Pancreas (tissue), 10 donors: ENCODE data around the gene OR52W1. TPM values are rescaled to one million over a fixed set of nuclear protein-coding genes. Genes with fewer than 3 reads are reported as not detected.

Experiments used
- ATAC-seq, 4 donors: fragments of 200-7000 bp; cut with Tn5 transposase; one replicate each; pipeline versions ENCODE4 v1.8.0 to v1.9.1; 2020; ENCODE audit warnings: mild to moderate bottlenecking in 4 of 4, moderate library complexity in 4 of 4
- DNase-seq, 6 donors: peaks; one replicate each; pipeline ENCODE4 v3.0.0-alpha.2; 2020
- FAIRE-seq: peaks from 2 replicates; lab custom pipeline; 2012; peaks lifted over from hg19 to GRCh38; lab: Jason Lieb, UNC
- H3K27ac ChIP-seq, 4 donors: fragments of 200-600 bp; sonication (generic); 1 replicate in 3 of 4; 2 replicates in 1 of 4; pipeline versions ENCODE4 v1.5.0 to v1.8.0; 2020
- H3K27me3 ChIP-seq, 4 donors: fragments of 200-600 bp; one replicate each; pipeline ENCODE4 v1.8.0; 2021
- H3K36me3 ChIP-seq, 3 donors: fragments of 200-600 bp; sonication (generic) in 1 of 3; one replicate each; pipeline versions ENCODE4 v1.5.0 to v1.8.0; 2020 to 2021
- H3K4me1 ChIP-seq, 3 donors: fragments of 200-600 bp; one replicate each; pipeline ENCODE4 v1.8.0; 2021
- H3K4me3 ChIP-seq, 4 donors: fragments of 200-600 bp; sonication (generic) in 2 of 4; one replicate each; pipeline versions ENCODE4 v1.5.0 to v1.8.0; 2020 to 2021
- H3K9me3 ChIP-seq, 4 donors: fragments of 200-600 bp; one replicate each; pipeline ENCODE4 v1.8.0; 2021
- CTCF ChIP-seq, 4 donors: fragments of 200-600 bp; sonication (generic) in 3 of 4; IDR thresholded peaks; one replicate each; pipeline versions ENCODE4 v1.5.0 to v1.8.0; 2021; ENCODE audit warnings: antibody characterized with exemption in 4 of 4
- whole genome bisulfite sequencing, 2 donors: extraction: QIAGEN DNeasy Blood & Tissue Kit; methylation state at CpG; one replicate each; pipeline ENCODE4 v1.1.7; 2013; 5-methylcytosine and 5-hydroxymethylcytosine counted together
- intact Hi-C, 3 donors: fragments of 100-400 bp; cut with DNase I; formaldehyde crosslinking; loops; one replicate each; pipeline versions ENCODE4 v1.11.1 to v1.14.2; 2022
- polyA plus RNA-seq, 2 donors: library from polyadenylated mRNA; stranded (reverse); fragments of 200-250 nt; gene quantifications; one replicate each; pipeline ENCODE4 v1.2.3, GENCODE V29; 2013
- total RNA-seq, 6 donors: library from RNA; stranded (reverse); fragmentation: NEBNext Ultra II Directional in 4 of 6; extraction: Animal tissue kit (Norgen Biotek cat#: 25700) in 4 of 6; gene quantifications; one replicate each; pipeline versions ENCODE4 v1.2.1 to v1.2.4, GENCODE V29; 2021 to 2023
- donor health status: healthy with polysubstance abuse.
- donor health status: DM: no; HTN: no; CAD: no; lungs with moderate emphysema.
- donor health status: DM: no; HTN: no; CAD: no.
- donor health status: control.
- donor health status: control.
- donor health status: Bipolar disorder and iron deficiency.
- donor health status: DM: yes; HTN: yes; CAD: no.
- donor health status: DM: no; HTN: no; CAD: no.
- donor health status: DM: no; HTN: no; CAD: no.
- donor health status: DM: yes; HTN: yes; CAD: no.

The OR52W1 gene
- total and polyA plus RNA-seq, 8 donors: not detected

GRCh38 chr11:6223854-6224253 is 24.8 kb downstream of the OR52W1 start:
- 91 to 94% methylated on average over 15 to 17 of the region's 17 CpGs for WGBS, 2 donors
- TF ChIP-seq CTCF (IDR thresholded peaks at IDR 0.05): no peak
- Histone ChIP-seq H3K27me3 (no peaks in the 10 kb centered on the region), H3K36me3 (peaks cover 0 to 26% (median 10%) of the 10 kb centered on the region in 3 donors), H3K27ac (no peak overlapping the region), H3K9me3 (no peaks in the 10 kb centered on the region), H3K4me1 (no peaks in the 10 kb centered on the region), H3K4me3 (no peak overlapping the region)
- intact Hi-C loops: no loop called here
- ATAC-seq: no peak
- FAIRE-seq: no peak
- peak in 1 of 6 donors; percentile 44 for DNase-seq

DNA sequence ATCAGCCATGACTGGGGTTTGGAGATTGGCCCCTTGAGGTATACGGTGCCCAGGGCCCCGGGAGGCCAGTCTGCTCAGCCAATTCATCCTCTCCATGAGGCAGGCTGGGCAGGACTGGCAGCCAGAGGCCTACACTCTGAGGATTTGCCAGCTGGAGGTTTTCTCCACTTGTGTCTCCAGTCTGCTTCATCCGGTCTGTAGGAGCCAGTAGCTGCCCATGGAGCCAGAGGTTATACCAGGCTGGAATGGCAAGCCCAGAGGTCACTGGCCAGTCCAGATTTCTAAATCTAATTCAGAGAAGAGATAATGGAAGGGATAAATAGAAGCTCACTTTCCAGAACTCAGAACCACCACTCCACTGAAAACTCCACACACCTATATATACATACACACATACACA is 25.4 kb downstream of the OR52W1 start:
- Histone ChIP-seq H3K9me3 (no peaks in the 10 kb centered on the region), H3K36me3 (peaks cover 0 to 22% (median 10%) of the 10 kb centered on the region in 3 donors), H3K27me3 (no peaks in the 10 kb centered on the region), H3K4me3 (no peak overlapping the region), H3K4me1 (no peaks in the 10 kb centered on the region), H3K27ac (no peak overlapping the region)
- intact Hi-C loops: no loop called here
- ATAC-seq (no peak), FAIRE-seq (no peak), DNase-seq (no peak)
- 90 to 94% methylated on average over 3 of the region's 3 CpGs for WGBS, 2 donors
- TF ChIP-seq CTCF (IDR thresholded peaks at IDR 0.05): no peak

DNA sequence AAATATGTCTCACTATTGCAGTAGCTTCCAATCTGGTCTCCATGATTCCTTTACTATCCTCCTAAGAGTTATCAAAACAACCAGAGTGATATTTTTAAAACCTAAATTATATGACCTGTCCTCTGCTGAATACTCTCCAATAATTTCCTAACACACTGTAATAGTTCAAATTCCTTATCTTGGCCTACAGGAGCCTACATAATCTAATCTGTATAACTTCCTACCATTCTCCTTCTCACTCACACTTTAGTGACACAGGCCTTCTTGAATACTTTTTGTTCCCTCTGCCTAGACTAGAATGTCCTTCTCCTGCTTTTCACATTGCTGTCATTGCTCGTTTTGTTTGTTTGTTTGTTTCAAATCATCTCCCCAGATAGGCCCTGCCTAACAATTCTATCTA is 26.0 kb downstream of the OR52W1 start:
- Histone ChIP-seq H3K4me1 (no peaks in the 10 kb centered on the region), H3K36me3 (peaks cover 0 to 19% (median 10%) of the 10 kb centered on the region in 3 donors), H3K27me3 (no peaks in the 10 kb centered on the region), H3K9me3 (no peaks in the 10 kb centered on the region), H3K27ac (no peak overlapping the region), H3K4me3 (no peak overlapping the region)
- WGBS, 2 donors: 46 to 47% methylated on average over 1 of the region's 1 CpG
- no peak for DNase-seq
- TF ChIP-seq CTCF (IDR thresholded peaks at IDR 0.05): no peak
- FAIRE-seq: no peak
- intact Hi-C loops: no loop called here
- ATAC-seq: no peak

DNA sequence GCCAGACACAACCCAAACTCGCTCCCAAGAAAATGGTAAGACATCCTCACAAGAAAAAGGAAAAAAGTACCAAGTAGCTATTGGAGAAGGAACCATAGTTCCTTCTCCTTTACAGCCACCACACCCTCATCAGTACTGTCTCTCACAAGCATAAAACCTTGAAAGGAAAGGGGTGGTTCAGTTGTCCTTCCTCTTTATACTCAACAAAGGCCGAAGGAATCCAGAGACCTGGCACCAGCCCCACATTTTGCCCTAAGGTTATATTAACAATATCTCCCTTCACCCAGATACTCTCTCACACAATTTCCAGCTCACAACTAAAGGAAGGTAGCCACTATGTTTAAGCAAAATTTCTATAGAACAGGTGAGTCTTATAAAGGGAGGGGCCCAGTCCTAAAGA is 26.9 kb downstream of the OR52W1 start:
- no peak for FAIRE-seq
- no peak for DNase-seq
- Histone ChIP-seq H3K4me3 (no peak overlapping the region), H3K4me1 (peaks cover 0 to 3% (median 0%) of the 10 kb centered on the region in 3 donors), H3K36me3 (peaks cover 0 to 19% (median 10%) of the 10 kb centered on the region in 3 donors), H3K27me3 (no peaks in the 10 kb centered on the region), H3K9me3 (no peaks in the 10 kb centered on the region), H3K27ac (no peak overlapping the region)
- ATAC-seq: no peak
- no peak for TF ChIP-seq CTCF (IDR thresholded peaks at IDR 0.05)
- WGBS, 2 donors: 59 to 68% methylated on average over 2 of the region's 2 CpGs
- intact Hi-C loops: no loop called here

GRCh38 chr11:6228520-6228919 is 29.5 kb downstream of the OR52W1 start:
- H3K27ac ChIP-seq: no peak overlapping the region
- ATAC-seq (no peak), DNase-seq (no peak), FAIRE-seq (no peak)
- H3K4me3 ChIP-seq: no peak overlapping the region
- peaks cover 0 to 6% (median 0%) of the 10 kb centered on the region in 3 donors for H3K36me3 ChIP-seq
- H3K27me3 ChIP-seq: no peaks in the 10 kb centered on the region
- 42 to 70% methylated on average over 3 of the region's 3 CpGs for WGBS, 2 donors
- H3K4me1 ChIP-seq: peaks cover 0 to 9% (median 5%) of the 10 kb centered on the region in 3 donors
- no peak for TF ChIP-seq CTCF (IDR thresholded peaks at IDR 0.05)
- intact Hi-C loops: no loop called here
- no peaks in the 10 kb centered on the region for H3K9me3 ChIP-seq
